PC-3 (cell line): ENCODE results near the gene ACER2. TPM values are rescaled to one million over a fixed set of nuclear protein-coding genes. Genes with fewer than 3 reads are reported as not detected.
A peak's percentile ranks its signal among the peaks of the same experiment; 100 is the strongest.

Source experiments
- ATAC-seq: fragments of 200-7000 bp; cut with Tn5 transposase; 2 replicates; pipeline ENCODE4 v1.9.1; 2020; ENCODE audit warnings: mild to moderate bottlenecking, moderate library complexity
- BruUV-seq: library from RNA; stranded (reverse); fragments of 400-500 nt; replicated peaks from 2 replicates; lab custom pipeline; 2021; lab: Mats Ljungman, UMichigan
- CTCF ChIA-PET: fragments of 300-600 bp; sonication (Branson Sonifier 250); formaldehyde crosslinking; loops from one replicate; lab custom pipeline; 2022; ENCODE audit warnings: antibody characterized with exemption; lab: Charles Lee
- POLR2A ChIA-PET: fragments of 300-600 bp; sonication (Branson Sonifier 250); formaldehyde crosslinking; loops from one replicate; lab custom pipeline; 2022; ENCODE audit warnings: antibody characterized with exemption; ENCODE audit not compliant: unreplicated experiment; lab: Charles Lee
- DNase-seq: peaks from one replicate; pipeline ENCODE4 v3.0.0-alpha.2; 2015
- H2AFZ ChIP-seq: fragments of 300-600 bp; sonication (generic); 2 replicates; pipeline ENCODE4 v1.6.0; 2016; ENCODE audit warnings: antibody characterized with exemption, low read length
- H3F3A ChIP-seq: fragments of 300-600 bp; sonication (generic); one replicate; pipeline ENCODE4 v1.6.0; 2017; ENCODE audit warnings: antibody characterized with exemption, low read length, control low read depth, mild to moderate bottlenecking; ENCODE audit not compliant: unreplicated experiment
- H3K27ac ChIP-seq: fragments of 300-600 bp; sonication (generic); 2 replicates; pipeline ENCODE4 v1.5.1; 2016; ENCODE audit warnings: mild to moderate bottlenecking, low read length
- H3K27me3 ChIP-seq: fragments of 300-600 bp; sonication (generic); 2 replicates; pipeline ENCODE4 v1.6.1; 2016; ENCODE audit warnings: low read length, mixed read lengths
- H3K36me3 ChIP-seq: fragments of 300-600 bp; sonication (generic); 2 replicates; pipeline ENCODE4 v1.6.1; 2016; ENCODE audit warnings: low read depth, mixed run types, low read length, mixed read lengths
- H3K4me1 ChIP-seq: fragments of 300-600 bp; sonication (generic); 2 replicates; pipeline ENCODE4 v1.5.1; 2016; ENCODE audit warnings: low read length; ENCODE audit not compliant: insufficient read depth
- H3K4me2 ChIP-seq: fragments of 300-600 bp; sonication (generic); 2 replicates; pipeline ENCODE4 v1.6.0; 2016; ENCODE audit warnings: low read length
- H3K4me3 ChIP-seq: fragments of 300-600 bp; sonication (generic); 2 replicates; pipeline ENCODE4 v1.5.1; 2016; ENCODE audit warnings: mild to moderate bottlenecking, low read length, mixed read lengths
- H3K79me2 ChIP-seq: fragments of 300-600 bp; sonication (generic); 2 replicates; pipeline ENCODE4 v1.6.1; 2017; ENCODE audit warnings: low read length, mixed read lengths
- H3K9ac ChIP-seq: fragments of 300-600 bp; sonication (generic); 2 replicates; pipeline ENCODE4 v1.6.0; 2016; ENCODE audit warnings: mild to moderate bottlenecking, low read length
- H3K9me2 ChIP-seq: fragments of 300-600 bp; sonication (generic); replicated peaks from 2 replicates; pipeline ENCODE4 v1.6.1; 2016; ENCODE audit warnings: mixed run types, low read length, mixed read lengths
- H3K9me3 ChIP-seq: fragments of 300-600 bp; sonication (generic); 2 replicates; pipeline ENCODE4 v1.6.1; 2016; ENCODE audit warnings: low read length, mixed read lengths
- H4K20me1 ChIP-seq: fragments of 300-600 bp; sonication (generic); 2 replicates; pipeline ENCODE4 v1.6.1; 2016; ENCODE audit warnings: low read length, mixed read lengths
- CTCF ChIP-seq: fragments of 300-600 bp; sonication (generic); conservative IDR thresholded peaks from 2 replicates; pipeline ENCODE4 v1.5.1; 2017; ENCODE audit warnings: antibody characterized with exemption, low read depth, mild to moderate bottlenecking, low read length
- EZH2 ChIP-seq: fragments of 300-600 bp; sonication (generic); IDR thresholded peaks from one replicate; pipeline ENCODE4 v1.6.1; 2017; ENCODE audit warnings: antibody characterized with exemption, mild to moderate bottlenecking, low read length; ENCODE audit not compliant: unreplicated experiment
- EZH2phosphoT487 ChIP-seq: fragments of 300-600 bp; sonication (generic); IDR thresholded peaks from 2 replicates; pipeline ENCODE4 v1.6.1; 2018; ENCODE audit warnings: mild to moderate bottlenecking, antibody characterized with exemption, low read length, borderline replicate concordance
- intact Hi-C: fragments of 100-400 bp; cut with micrococcal nuclease; formaldehyde crosslinking; loops from 2 replicates; pipeline ENCODE4 v1.9.0; 2023
- total RNA-seq: library from RNA; depleted of rRNA; stranded (reverse); fragments of >200 nt; gene quantifications from 2 replicates; pipeline ENCODE4 v1.2.3, GENCODE V29; 2014

Gene ACER2
- total RNA-seq, 1 experiment from 2014 or later: 2.4 TPM

DNA sequence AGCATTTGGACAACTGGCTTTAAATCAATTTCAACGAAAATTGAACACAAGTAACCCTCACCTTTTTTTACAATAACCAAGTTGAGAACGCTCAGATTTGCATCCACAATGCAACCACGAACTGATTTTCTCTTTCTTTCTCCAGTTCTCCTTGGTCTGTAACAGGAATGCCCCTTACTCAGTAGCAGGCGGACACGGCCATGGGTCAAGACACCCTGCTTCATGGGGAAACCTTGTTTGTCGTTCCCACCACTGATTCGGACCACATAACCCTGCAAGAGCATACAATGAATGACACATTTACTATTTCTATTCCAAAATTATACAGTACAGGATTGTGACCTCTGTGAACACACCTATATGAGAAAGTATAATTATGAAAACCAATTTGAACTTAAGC is 30.2 kb upstream of the ACER2 start:
- peaks cover 25% of the 10 kb centered on the region for H3F3A ChIP-seq
- H3K27ac ChIP-seq: no peak overlapping the region
- H3K9me2 ChIP-seq: no peaks in the 10 kb centered on the region
- intact Hi-C loops: no loop called here
- no TSS peak for BruUV-seq
- ChIA-PET POLR2A (no interaction called here), CTCF (no interaction called here)
- no peaks in the 10 kb centered on the region for H3K27me3 ChIP-seq
- DNase-seq: no peak
- TF ChIP-seq EZH2phosphoT487 (no peak), CTCF (no peak), EZH2 (no peak)
- peaks cover 42% of the 10 kb centered on the region for H3K79me2 ChIP-seq
- peaks cover 57% of the 10 kb centered on the region for H3K36me3 ChIP-seq
- no peaks in the 10 kb centered on the region for H3K9me3 ChIP-seq
- peak overlapping the region; percentile 90 for H3K4me2 ChIP-seq
- H3K4me3 ChIP-seq: peak overlapping the region; percentile 94
- no peak overlapping the region for H2AFZ ChIP-seq
- peaks cover 43% of the 10 kb centered on the region for H4K20me1 ChIP-seq
- no peak for ATAC-seq
- H3K9ac ChIP-seq: peak overlapping the region; percentile 98
- H3K4me1 ChIP-seq: 0 out of 2 replicates have a peak, but pooled peaks cover 21% of the 10 kb centered on the region

- intact Hi-C loops: no loop called here
- ChIA-PET POLR2A (no interaction called here), CTCF (no interaction called here)
- ATAC-seq (no peak), DNase-seq (no peak)
- Histone ChIP-seq H3K79me2 (peaks cover 42% of the 10 kb centered on the region), H3K4me3 (peak overlapping the region; percentile 94), H3F3A (peaks cover 21% of the 10 kb centered on the region), H3K9me2 (no peaks in the 10 kb centered on the region), H3K27ac (peak overlapping the region; percentile 50), H3K36me3 (peaks cover 52% of the 10 kb centered on the region), H3K27me3 (no peaks in the 10 kb centered on the region), H4K20me1 (peaks cover 39% of the 10 kb centered on the region), H3K9ac (peak overlapping the region; percentile 98), H2AFZ (no peak overlapping the region), H3K9me3 (no peaks in the 10 kb centered on the region), H3K4me1 (0 out of 2 replicates have a peak, but pooled peaks cover 21% of the 10 kb centered on the region), H3K4me2 (peak overlapping the region; percentile 90)
- TF ChIP-seq CTCF (no peak), EZH2 (no peak), EZH2phosphoT487 (no peak)
- no TSS peak for BruUV-seq
Measured at GRCh38 chr9:19379283-19379682, 29.5 kb upstream of the ACER2 start.

- peak; percentile 14 for ATAC-seq
- POLR2A ChIA-PET: interaction anchor here (0.6 kb wide), 1 partner anchor 149 kb away, joined by 8 read pairs; the partner anchor contains the start of gene DENND4C
- no TSS peak for BruUV-seq
Measured at GRCh38 chr9:19379697-19380046, 29.1 kb upstream of the ACER2 start.

More at GRCh38 chr9:19379697-19380046, 29.1 kb upstream of the ACER2 start:
- Histone ChIP-seq H3K27me3 (no peaks in the 10 kb centered on the region), H3K9ac (peak overlapping the region; percentile 98), H3K79me2 (peaks cover 42% of the 10 kb centered on the region), H4K20me1 (peaks cover 37% of the 10 kb centered on the region), H3K9me2 (no peaks in the 10 kb centered on the region), H3K9me3 (no peaks in the 10 kb centered on the region), H3K4me1 (0 out of 2 replicates have a peak, but pooled peaks cover 21% of the 10 kb centered on the region), H3K4me2 (peak overlapping the region; percentile 90), H3K27ac (peak overlapping the region; percentile 50), H3K36me3 (peaks cover 48% of the 10 kb centered on the region), H3K4me3 (peak overlapping the region; percentile 94), H3F3A (peaks cover 17% of the 10 kb centered on the region), H2AFZ (peak overlapping the region; percentile 16; the same call in 1 of the 2 replicates)
- intact Hi-C loops: loop anchor here (1.0 to 2.0 kb wide), 3 partner anchors 25 to 77 kb away; no protein-coding TSS in a partner anchor
- TF ChIP-seq CTCF (no peak), EZH2 (no peak), EZH2phosphoT487 (no peak)
- CTCF ChIA-PET: no interaction called here
- no peak for DNase-seq
